ENCODE results near the gene MYO6.

DNA sequence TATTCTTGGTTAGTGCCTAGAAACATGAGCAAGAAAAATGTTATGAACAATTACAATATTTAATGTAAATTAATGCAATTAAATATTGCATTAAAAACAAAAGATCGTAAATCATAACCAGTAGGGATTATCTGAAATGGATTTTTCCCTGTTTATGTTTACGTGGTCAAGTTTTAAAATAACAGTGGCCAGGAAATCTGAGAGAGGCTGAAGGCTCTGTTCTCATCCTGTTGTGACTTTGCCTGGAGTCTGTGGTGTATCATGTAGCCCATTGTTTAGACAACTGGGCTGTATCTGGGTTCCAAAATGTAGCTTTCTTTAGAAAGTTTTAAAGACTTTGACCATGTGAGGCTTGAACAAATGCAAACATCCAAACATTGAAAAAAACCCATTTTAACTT is 2.4 kb downstream of the MYO6 start:
- TF ChIP-seq, protein P1, sequence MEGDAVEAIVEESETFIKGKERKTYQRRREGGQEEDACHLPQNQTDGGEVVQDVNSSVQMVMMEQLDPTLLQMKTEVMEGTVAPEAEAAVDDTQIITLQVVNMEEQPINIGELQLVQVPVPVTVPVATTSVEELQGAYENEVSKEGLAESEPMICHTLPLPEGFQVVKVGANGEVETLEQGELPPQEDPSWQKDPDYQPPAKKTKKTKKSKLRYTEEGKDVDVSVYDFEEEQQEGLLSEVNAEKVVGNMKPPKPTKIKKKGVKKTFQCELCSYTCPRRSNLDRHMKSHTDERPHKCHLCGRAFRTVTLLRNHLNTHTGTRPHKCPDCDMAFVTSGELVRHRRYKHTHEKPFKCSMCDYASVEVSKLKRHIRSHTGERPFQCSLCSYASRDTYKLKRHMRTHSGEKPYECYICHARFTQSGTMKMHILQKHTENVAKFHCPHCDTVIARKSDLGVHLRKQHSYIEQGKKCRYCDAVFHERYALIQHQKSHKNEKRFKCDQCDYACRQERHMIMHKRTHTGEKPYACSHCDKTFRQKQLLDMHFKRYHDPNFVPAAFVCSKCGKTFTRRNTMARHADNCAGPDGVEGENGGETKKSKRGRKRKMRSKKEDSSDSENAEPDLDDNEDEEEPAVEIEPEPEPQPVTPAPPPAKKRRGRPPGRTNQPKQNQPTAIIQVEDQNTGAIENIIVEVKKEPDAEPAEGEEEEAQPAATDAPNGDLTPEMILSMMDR (IDR thresholded peaks at IDR 0.05), result no peak
- TF ChIP-seq ZFX (IDR thresholded peaks at IDR 0.05; ENCODE audit: borderline replicate concordance), result no peak

Measured in 22Rv1 (cell line).